Measurements from ENCODE around the gene ZSWIM7.
"Not testable (repeated sequence)": the region's sequence is repeated elsewhere in the genome, so short reads cannot be mapped to it uniquely, and the experiment has no call there.

ZSWIM7 gene

DNA sequence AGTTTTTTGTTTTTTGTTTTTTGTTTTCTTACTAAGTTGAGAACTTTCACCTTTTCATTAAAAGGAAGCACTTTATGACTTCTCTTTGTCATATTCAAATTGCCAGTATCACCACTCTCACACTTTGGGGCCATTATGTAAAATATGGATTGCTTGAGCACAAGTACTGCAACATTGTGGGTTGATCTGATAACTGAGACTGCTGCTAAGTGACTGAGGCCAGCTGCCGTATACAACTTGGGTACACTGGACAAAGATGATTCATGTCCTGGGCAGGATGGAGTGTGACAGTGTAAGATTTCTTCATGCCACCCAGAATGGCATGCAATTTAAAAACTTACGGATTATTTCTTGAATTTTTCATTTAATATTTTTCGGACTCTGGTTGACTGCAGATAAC, 7.9 kb upstream of the ZSWIM7 start:
- Mint-ChIP-seq H3K27ac (peak overlapping the region in 1 of 2 donors; percentile 66), H3K27me3 (no peaks in the 10 kb centered on the region), H3K4me3 (no peak overlapping the region), H3K4me1 (peaks cover 49% of the 10 kb centered on the region), H3K9me3 (no peaks in the 10 kb centered on the region)
- DNase-seq (no peak), ATAC-seq (peak; percentile 72)

DNA sequence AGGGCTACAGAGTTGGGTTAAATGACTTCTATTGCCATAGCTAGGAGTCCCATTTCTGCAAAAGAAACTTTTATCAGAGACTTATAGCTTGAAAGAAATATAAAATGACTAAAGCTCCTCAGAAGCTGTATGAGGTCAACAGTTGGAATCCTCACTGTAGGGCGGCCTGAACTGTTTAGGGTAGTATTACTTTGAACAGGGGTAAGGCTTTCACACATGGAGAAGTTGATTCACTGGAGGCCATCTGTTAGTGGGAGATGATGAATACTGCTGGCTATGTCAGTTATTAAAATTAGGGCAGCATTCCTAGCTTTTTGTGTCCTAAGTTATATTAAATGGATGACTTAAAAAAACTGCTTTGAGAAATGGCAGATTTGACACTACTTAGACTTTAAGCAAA, 6.1 kb upstream of the ZSWIM7 start:
- H3K4me1 Mint-ChIP-seq: peaks cover 52% of the 10 kb centered on the region
- no peak overlapping the region for H3K4me3 Mint-ChIP-seq
- no peak for DNase-seq
- no peaks in the 10 kb centered on the region for H3K27me3 Mint-ChIP-seq
- H3K27ac Mint-ChIP-seq: no peak overlapping the region
- H3K9me3 Mint-ChIP-seq: no peaks in the 10 kb centered on the region
- no peak for ATAC-seq

DNA sequence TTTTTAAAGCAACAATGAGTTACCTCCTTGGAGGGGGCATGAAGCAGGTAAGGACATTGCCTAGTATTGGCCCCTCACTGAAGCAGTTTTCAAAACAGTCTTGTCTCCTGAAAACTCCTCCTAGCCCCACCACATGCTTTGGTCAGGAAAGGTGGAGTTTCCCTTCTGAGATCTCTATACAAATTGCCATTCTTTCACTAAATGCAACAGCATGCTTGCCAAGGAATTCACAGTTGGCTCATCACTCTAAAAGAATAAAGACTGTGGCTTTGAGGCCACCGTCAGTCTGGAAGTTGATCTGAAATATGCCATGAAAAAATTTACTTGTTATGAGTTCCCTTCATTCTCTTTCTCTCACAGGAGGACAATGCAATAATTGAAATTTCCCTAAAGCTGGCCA, 4.3 kb upstream of the ZSWIM7 start:
- no peak overlapping the region for H3K4me3 Mint-ChIP-seq
- ATAC-seq: no peak
- no peaks in the 10 kb centered on the region for H3K27me3 Mint-ChIP-seq
- no peak for DNase-seq
- H3K27ac Mint-ChIP-seq: no peak overlapping the region
- no peaks in the 10 kb centered on the region for H3K9me3 Mint-ChIP-seq
- peaks cover 53% of the 10 kb centered on the region for H3K4me1 Mint-ChIP-seq

DNA sequence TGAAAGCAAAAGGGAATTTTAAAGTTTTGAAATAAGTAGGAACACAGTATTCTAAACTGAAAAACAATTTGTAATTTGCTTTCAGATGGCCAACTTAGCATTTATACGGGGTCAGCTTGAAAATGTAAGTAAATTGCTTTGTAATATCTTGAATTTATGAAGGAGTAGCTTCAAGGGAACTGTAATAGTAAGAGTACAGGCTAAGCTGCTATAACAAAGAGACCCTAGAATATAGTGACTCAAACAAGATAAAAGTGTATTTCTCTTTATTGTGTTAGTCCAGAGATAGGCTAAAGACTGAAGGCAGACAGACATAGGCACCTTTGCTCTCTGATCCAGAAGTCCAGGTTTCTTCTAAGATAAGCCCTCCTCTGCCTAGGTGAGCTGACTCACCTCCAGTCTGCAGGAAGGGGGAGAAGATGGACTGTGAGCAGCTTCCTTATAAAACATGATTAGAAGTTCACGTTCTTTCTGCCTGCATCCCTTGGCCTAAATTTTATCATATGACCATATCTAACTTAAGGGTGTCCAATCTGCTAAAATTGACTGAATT, 3.3 kb upstream of the ZSWIM7 start:
- H3K27ac Mint-ChIP-seq: no peak overlapping the region
- no peak for DNase-seq
- peaks cover 50% of the 10 kb centered on the region for H3K4me1 Mint-ChIP-seq
- H3K27me3 Mint-ChIP-seq: no peaks in the 10 kb centered on the region
- no peak overlapping the region for H3K4me3 Mint-ChIP-seq
- ATAC-seq: no peak
- no peaks in the 10 kb centered on the region for H3K9me3 Mint-ChIP-seq

DNA sequence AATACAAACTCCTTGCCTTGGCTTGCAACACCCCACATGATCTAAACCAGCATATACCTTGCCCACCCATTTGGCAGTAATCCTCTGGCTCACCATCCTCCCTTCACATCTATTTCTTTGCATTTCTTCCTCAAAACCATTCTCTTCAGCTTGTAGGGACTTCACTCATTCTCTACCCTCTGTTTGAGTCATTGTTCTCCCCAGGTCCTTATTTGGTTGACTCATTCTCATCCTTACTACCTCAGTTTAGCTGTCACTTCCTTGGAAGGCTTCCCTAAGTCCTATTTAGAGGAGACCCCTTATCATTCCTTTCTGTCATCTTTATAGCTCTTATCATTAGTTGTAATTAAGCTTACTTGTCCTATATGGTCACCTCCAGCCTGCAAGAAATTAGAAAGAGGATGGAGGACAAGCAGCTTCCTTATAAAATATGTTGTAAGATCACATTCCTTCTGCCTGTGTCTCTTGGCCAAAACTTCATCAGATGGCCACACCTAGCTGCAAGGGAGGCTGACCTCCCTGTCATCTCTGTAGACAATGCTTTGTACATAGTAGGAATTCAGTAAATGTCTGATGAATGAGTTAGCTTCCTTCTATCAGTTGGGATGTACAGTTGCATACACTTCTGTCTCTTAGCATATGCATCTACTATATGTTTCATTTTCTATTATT, 1.9 kb upstream of the ZSWIM7 start:
- Mint-ChIP-seq H3K4me3 (peak overlapping the region; percentile 83 to 95), H3K27me3 (no peaks in the 10 kb centered on the region), H3K9me3 (no peaks in the 10 kb centered on the region), H3K4me1 (peaks cover 43% of the 10 kb centered on the region), H3K27ac (peak overlapping the region; percentile 38 to 89)
- DNase-seq (no peak), ATAC-seq (no peak)

DNA sequence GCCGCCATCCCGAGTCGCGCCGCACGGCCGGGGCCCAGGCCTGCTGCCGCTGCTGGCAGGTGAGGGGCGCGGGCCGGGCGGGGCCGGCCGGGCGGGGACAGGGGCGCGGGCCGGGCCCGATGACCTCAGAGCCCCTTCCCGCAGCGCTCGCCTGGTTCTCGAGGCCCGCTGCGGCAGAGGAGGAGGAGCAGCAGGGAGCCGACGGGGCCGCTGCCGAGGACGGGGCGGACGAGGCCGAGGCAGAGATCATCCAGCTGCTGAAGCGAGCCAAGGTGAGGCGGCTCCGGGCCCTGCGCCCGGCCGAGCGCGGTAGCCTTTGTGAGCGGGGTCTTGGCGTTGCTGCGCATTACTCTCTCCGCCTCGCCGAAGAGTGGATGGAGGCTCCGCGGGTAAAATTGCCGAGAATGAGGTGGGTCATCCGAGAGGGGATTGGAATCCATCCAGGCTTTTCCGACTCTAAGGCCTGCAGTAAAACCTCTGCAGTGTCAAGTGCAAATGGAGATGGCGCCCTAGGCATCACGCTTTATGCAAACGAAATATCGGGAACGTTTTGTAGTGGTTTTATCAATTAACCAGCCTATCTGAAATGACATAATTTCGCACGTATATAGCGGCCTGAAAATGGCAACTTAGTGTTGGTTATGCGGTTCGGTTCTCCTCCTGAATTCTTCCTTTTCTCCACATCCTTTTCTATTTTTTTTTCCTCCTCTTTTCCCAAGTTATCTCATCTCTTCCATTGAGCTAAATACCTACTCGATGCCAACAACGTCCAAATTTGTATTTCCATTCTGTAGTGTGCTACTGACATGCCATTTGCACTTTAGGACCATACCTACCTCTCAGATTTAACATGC, 697 bp upstream of the ZSWIM7 start:
- H3K9me3 Mint-ChIP-seq: no peaks in the 10 kb centered on the region
- peak; percentile 66 for ATAC-seq
- no peaks in the 10 kb centered on the region for H3K27me3 Mint-ChIP-seq
- peak overlapping the region; percentile 83 to 95 for H3K4me3 Mint-ChIP-seq
- peaks cover 36% of the 10 kb centered on the region for H3K4me1 Mint-ChIP-seq
- no peak for DNase-seq
- H3K27ac Mint-ChIP-seq: peak overlapping the region; percentile 80 to 89

DNA sequence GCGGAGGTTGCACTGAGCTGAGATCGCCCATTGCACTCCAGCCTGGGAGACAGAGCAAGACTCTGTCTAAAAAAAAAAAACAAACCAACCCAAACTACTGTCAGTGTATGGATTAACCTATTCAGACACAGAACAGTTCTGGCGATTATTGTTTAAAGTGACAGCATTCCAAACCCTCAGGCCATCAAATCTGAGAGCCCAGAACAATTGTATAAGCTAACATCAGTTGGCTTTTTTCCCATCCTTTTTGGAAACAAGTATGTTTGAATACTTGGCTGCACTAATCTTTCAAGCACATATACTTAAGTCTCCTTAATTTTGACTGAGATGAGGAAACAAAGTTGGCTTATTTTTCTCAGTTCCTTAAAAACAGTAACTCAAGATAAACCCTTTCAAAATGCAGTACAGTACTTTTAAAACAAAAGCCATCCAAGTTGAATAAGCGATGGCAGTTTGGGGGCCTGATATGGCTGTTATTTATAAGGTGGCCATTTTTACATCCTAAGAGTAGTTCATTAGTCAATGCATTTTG, 1.4 kb downstream of the ZSWIM7 start:
- no peak overlapping the region for H3K27ac Mint-ChIP-seq
- H3K4me3 Mint-ChIP-seq: no peak overlapping the region
- ATAC-seq (no peak), DNase-seq (no peak)
- peaks cover 26% of the 10 kb centered on the region for H3K4me1 Mint-ChIP-seq
- H3K9me3 Mint-ChIP-seq: no peaks in the 10 kb centered on the region
- no peaks in the 10 kb centered on the region for H3K27me3 Mint-ChIP-seq

DNA sequence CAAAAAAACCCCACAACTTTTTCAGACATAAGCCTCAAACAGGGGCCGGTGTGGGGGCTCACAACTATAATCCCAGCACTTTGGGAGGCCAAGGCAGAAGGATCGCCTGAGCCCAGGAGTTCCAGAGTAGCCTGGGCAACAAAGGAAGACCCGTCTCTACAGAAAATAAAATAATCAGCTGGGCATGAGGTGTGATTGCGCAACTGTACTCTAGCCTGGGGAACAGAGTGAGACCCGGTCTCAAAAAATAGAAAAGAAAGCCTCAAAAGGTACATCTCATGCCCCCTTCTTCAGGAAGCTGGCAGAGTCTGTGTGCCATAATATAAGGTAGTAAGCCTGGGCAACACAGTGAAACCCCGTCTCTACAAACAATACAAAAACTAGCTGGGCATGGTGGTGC, 3.2 kb downstream of the ZSWIM7 start:
- DNase-seq (no peak), ATAC-seq (no peak)
- H3K4me1 Mint-ChIP-seq: peaks cover 13% of the 10 kb centered on the region
- no peak overlapping the region for H3K27ac Mint-ChIP-seq
- no peak overlapping the region for H3K4me3 Mint-ChIP-seq
- no peaks in the 10 kb centered on the region for H3K27me3 Mint-ChIP-seq
- H3K9me3 Mint-ChIP-seq: no peaks in the 10 kb centered on the region

DNA sequence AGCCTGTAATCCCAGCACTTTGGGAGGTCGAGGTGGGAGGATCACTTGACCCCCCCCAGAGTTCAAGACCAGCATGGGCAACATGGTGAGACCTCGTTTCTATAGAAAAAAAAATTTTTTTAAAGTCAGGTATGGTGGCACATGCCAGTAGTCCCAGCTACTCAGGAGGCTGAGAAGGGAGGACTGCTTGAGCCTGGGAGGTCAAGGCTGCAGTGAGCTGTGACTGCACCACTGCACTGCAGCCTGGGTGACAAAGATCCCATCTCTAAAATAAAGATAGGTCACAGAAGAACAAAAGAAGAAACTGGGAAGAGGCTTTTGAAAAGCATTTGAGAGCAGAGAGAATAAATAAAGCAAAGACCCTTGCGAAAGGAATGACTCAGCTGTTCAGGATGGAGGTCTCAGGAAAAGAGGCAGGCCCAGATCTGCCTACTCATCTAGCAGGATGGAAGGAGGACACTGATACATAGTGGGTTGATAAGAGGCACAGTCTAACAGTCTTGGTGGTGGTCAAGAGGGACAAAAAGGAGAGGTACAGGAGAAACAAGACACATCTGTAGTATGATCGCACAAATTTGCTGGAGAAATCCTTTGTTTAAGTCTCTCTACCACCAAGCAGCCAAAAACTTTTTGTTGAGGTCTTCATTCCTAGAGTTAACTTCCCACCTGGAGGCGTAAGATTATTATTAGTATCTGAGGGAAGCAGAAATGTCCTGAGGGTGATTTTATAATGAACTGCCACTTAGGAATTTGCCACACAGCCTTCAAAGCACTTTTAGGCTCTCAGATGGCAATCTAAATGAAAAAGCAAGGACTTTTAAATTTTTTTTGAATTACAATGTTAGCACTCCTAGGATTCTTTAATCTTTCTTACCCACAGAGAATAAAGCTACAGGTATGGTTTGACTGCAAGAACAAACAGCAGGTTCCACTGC, 17.6 kb downstream of the ZSWIM7 start:
- peak overlapping the region in 1 of 2 donors; percentile 28 for H3K4me3 Mint-ChIP-seq
- H3K9me3 Mint-ChIP-seq: no peaks in the 10 kb centered on the region
- peaks cover 23% of the 10 kb centered on the region for H3K4me1 Mint-ChIP-seq
- no peak for DNase-seq
- H3K27ac Mint-ChIP-seq: no peak overlapping the region
- no peaks in the 10 kb centered on the region for H3K27me3 Mint-ChIP-seq
- no peak for ATAC-seq

DNA sequence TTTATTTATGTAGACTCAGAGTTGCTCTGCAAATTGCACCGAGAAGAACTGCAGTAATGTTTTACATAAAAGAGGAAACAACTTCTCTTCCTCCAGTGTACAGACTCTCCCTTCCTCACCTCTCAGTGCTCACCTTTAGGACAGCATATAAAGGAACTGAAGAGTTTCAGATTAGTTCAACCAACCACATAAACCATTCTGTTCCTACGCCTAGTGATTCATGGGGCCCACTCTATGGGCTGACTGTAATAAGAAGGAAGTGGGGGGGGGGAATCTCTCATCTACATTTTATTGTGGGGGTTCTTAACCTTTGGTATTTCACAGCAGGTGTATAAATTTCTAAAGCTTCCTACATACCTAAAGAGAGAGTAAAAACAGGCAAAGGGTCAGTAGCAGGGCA, 18.3 kb downstream of the ZSWIM7 start:
- DNase-seq: peak; percentile 36 to 50
- peak overlapping the region; percentile 0 to 28 for H3K4me3 Mint-ChIP-seq
- no peak overlapping the region for H3K27ac Mint-ChIP-seq

DNA sequence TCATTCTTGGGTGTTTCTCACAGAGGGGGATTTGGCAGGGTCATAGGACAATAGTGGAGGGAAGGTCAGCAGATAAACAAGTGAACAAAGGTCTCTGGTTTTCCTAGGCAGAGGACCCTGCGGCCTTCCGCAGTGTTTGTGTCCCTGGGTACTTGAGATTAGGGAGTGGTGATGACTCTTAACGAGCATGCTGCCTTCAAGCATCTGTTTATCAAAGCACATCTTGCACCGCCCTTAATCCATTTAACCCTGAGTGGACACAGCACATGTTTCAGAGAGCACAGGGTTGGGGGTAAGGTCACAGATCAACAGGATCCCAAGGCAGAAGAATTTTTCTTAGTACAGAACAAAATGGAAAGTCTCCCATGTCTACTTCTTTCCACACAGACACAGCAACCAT, 20.5 kb downstream of the ZSWIM7 start:
- not testable (repeated sequence) for H3K27ac Mint-ChIP-seq, H3K27me3 Mint-ChIP-seq, ATAC-seq, DNase-seq, H3K9me3 Mint-ChIP-seq, H3K4me3 Mint-ChIP-seq
- peaks cover 23% of the 10 kb centered on the region for H3K4me1 Mint-ChIP-seq

More for the DNA sequence above, 18.3 kb downstream of the ZSWIM7 start:
- Mint-ChIP-seq H3K27me3 (no peaks in the 10 kb centered on the region), H3K9me3 (no peaks in the 10 kb centered on the region), H3K4me1 (peaks cover 23% of the 10 kb centered on the region)
- ATAC-seq: peak; percentile 100

DNA sequence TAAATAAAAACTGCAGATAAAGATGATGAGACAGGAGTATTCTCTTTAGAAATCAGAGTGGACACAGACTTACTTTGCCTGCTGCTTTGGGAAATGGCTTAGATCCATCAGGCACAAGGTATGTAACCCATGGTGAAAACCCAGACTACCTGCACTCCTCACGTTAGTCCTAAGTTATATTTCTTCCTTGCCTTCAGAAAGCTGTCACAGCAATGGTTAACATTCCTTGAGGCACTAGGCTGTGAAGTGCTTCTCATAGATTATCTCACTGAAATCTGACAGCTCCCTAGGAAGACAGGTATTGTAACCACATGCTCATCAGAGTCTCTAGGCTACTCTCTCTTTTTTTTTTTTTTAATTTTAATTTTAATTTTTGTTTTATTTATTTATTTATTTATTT, 20.9 kb downstream of the ZSWIM7 start:
- H3K27ac Mint-ChIP-seq: no peak overlapping the region
- no peak overlapping the region for H3K4me3 Mint-ChIP-seq
- ATAC-seq (no peak), DNase-seq (no peak)
- no peaks in the 10 kb centered on the region for H3K9me3 Mint-ChIP-seq
- H3K4me1 Mint-ChIP-seq: peaks cover 25% of the 10 kb centered on the region
- no peaks in the 10 kb centered on the region for H3K27me3 Mint-ChIP-seq

DNA sequence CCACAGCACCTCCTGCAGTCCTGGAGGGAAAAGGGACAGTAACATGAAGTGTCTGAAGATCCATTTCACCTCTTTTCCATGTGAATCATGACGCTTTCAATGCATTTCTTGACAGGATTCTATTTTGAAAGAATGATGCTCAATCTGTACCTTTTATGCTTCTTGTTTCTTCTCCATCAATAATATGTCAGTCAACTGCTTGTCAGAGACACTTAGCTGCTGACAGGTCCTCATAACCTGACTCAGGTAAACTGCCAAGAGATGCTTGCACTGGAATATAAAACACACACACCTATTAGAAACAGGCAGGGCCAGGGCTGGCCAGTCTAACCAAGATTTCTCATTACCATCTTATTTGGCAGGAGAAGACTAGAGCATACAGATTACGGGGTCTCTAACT, 21.6 kb downstream of the ZSWIM7 start:
- Mint-ChIP-seq H3K4me1 (peaks cover 32% of the 10 kb centered on the region), H3K27me3 (no peaks in the 10 kb centered on the region), H3K4me3 (no peak overlapping the region), H3K27ac (no peak overlapping the region), H3K9me3 (no peaks in the 10 kb centered on the region)
- DNase-seq: no peak
- no peak for ATAC-seq

DNA sequence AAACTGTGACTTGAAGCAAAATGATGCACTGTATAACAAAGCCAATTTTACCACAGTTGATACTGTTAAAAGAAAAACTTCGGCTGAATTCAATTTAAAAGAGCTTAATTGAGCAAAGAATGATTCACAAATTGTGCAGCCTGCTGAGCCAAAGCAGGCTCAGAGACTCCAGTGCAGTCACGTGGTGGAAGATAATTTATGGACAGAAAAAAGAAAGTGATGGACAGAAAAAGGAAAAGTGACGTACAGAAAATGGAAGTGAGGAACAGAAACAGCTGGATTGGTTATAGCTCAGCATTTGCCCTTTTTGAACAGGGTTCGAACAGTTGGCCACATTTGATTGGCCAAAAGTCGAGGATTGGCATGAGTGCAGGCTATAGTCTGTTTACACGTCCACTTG, 25.7 kb downstream of the ZSWIM7 start:
- Mint-ChIP-seq H3K9me3 (no peaks in the 10 kb centered on the region), H3K27me3 (peaks cover 7% of the 10 kb centered on the region), H3K27ac (no peak overlapping the region), H3K4me1 (peaks cover 11% of the 10 kb centered on the region), H3K4me3 (no peak overlapping the region)
- ATAC-seq (no peak), DNase-seq (no peak)

DNA sequence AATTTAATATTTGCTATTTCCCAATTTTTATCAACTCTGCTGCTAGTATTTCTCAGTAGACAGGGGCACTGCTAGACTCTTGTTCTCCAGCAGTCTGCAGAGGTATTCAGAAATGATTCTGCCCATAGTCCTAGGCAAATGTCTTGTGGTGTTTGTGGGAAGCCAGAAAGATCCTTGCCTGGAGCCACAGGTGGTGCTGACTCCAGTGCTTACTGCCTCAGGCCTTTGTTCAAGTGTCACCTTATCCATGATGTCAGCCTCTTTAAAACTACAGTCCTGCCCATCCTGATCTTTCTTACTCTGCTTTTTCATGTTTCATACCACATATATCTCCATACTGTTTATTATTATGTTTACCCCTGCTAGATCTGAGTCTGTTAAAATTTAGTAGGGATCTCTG, 26.5 kb downstream of the ZSWIM7 start:
- ATAC-seq (no peak), DNase-seq (no peak)
- no peaks in the 10 kb centered on the region for H3K9me3 Mint-ChIP-seq
- no peak overlapping the region for H3K27ac Mint-ChIP-seq
- peaks cover 13% of the 10 kb centered on the region for H3K4me1 Mint-ChIP-seq
- no peak overlapping the region for H3K4me3 Mint-ChIP-seq
- peaks cover 7% of the 10 kb centered on the region for H3K27me3 Mint-ChIP-seq

Measured in stimulated activated naive CD8-positive, alpha-beta T cell treated with anti-CD3 and anti-CD28 coated beads, Interleukin-15, amount 100 ng/mL, for 72 hours (primary cell).